ENCODE data around the gene TBL3. TPM values are rescaled to one million over a fixed set of nuclear protein-coding genes. Genes with fewer than 3 reads are reported as not detected.

The TBL3 gene
- total RNA-seq, 1 donor from 2014 or later = 30.7 TPM

DNA sequence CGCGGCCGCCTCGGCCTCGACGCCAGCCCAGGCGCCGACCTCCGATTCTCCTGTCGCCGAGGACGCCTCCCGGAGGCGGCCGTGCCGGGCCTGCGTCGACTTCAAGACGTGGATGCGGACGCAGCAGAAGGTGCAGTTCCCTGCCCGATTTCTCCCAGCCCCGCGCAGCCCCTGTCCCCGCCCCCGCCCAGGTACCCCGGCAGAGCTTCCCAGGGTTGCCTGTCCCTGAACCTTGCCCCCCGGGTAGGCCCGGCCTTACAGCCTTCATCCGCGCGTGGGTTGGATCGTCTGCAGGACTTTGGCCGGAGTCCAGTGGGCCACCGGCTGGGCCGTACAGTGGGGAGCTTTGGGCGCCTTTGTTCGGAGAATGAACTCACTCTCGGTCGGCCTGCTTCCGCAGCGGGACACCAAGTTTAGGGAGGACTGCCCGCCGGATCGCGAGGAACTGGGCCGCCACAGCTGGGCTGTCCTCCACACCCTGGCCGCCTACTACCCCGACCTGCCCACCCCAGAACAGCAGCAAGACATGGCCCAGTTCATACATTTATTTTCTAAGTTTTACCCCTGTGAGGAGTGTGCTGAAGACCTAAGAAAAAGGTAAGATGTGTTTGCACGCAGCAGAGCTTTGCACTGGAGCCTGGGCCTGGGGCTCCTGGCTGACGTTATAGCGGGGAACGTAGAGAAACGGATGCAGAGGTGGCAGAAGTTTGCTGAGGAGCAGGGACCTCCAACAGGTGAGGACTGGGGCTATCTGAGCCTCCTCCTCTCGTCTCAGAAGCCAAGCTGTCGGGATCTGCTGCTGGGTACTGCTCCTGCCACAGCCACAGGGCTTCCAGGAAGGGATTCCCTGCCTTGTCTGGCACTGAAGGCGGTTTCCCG lies 12.7 kb downstream of the TBL3 start:
- Mint-ChIP-seq H3K9me3 (no peaks in the 10 kb centered on the region), H3K36me3 (peaks cover 10% of the 10 kb centered on the region), H3K27me3 (ENCODE audit: insufficient read depth, low read depth) (peaks cover 33% of the 10 kb centered on the region), H3K27ac (no peak overlapping the region), H3K4me3 (peak overlapping the region; percentile 89), H3K4me1 (peaks cover 30% of the 10 kb centered on the region)
- TF ChIP-seq EZH2phosphoT487 (IDR thresholded peaks at IDR 0.05) (no peak), CTCF (IDR thresholded peaks at IDR 0.05) (no peak), EZH2 (IDR thresholded peaks at IDR 0.05) (no peak)
- peak overlapping the region; percentile 95 for H3K4me3 ChIP-seq
- peak overlapping the region; percentile 93 for H2AFZ ChIP-seq (replicated peaks)
- no peaks in the 10 kb centered on the region for H3K9me3 ChIP-seq (ENCODE audit: low read depth)
- peak; percentile 59 for DNase-seq (ENCODE audit: low spot score)
- peaks cover 35% of the 10 kb centered on the region for H3F3A ChIP-seq (ENCODE audit: low read depth)
- H3K79me2 ChIP-seq (ENCODE audit: low read depth) = peaks cover 14% of the 10 kb centered on the region
- H3K9ac ChIP-seq = peak overlapping the region; percentile 93
- peaks cover 32% of the 10 kb centered on the region for H4K20me1 ChIP-seq (ENCODE audit: low read depth)
- peaks cover 56% of the 10 kb centered on the region for H3K27me3 ChIP-seq
- H3K36me3 ChIP-seq = no peaks in the 10 kb centered on the region
- no peak overlapping the region for H3K27ac ChIP-seq
- peak overlapping the region; percentile 93 for H3K4me2 ChIP-seq
- peaks cover 29% of the 10 kb centered on the region for H3K4me1 ChIP-seq

DNA sequence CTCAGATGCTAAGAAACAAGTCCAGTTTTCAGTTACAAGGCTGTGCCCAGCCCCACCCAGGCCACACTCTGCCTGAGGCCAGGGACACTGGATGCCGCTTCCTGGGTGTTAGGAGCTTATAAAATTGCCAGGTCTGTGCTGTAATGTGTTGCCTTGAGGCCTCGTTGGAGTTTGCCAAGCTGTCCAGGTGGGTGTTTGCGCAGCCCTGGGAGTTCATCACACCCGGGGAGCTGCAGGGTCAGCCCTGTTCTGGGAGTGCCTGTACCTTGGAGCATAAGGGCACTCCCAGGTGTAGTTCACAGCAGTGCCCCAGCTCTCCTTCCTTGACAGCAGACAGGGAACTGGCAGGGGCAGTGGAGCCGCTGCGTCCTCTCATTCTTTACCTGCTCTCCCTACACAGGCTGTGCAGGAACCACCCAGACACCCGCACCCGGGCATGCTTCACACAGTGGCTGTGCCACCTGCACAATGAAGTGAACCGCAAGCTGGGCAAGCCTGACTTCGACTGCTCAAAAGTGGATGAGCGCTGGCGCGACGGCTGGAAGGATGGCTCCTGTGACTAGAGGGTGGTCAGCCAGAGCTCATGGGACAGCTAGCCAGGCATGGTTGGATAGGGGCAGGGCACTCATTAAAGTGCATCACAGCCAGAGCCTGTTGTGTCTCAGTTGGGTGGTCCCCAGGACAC lies 13.8 kb downstream of the TBL3 start:
- Histone ChIP-seq H3K4me3 (peak overlapping the region; percentile 95), H3K4me1 (peaks cover 23% of the 10 kb centered on the region), H4K20me1 (ENCODE audit: low read depth) (peaks cover 24% of the 10 kb centered on the region), H3K9ac (no peak overlapping the region), H3K9me3 (ENCODE audit: low read depth) (no peaks in the 10 kb centered on the region), H3F3A (ENCODE audit: low read depth) (peaks cover 36% of the 10 kb centered on the region), H3K36me3 (no peaks in the 10 kb centered on the region), H3K27me3 (peaks cover 56% of the 10 kb centered on the region), H3K27ac (no peak overlapping the region), H3K79me2 (ENCODE audit: low read depth) (peaks cover 14% of the 10 kb centered on the region), H3K4me2 (peak overlapping the region; percentile 93), H2AFZ (replicated peaks) (no peak overlapping the region)
- Mint-ChIP-seq H3K36me3 (peaks cover 10% of the 10 kb centered on the region), H3K27me3 (ENCODE audit: insufficient read depth, low read depth) (peaks cover 33% of the 10 kb centered on the region), H3K27ac (no peak overlapping the region), H3K4me3 (peak overlapping the region; percentile 89), H3K9me3 (no peaks in the 10 kb centered on the region), H3K4me1 (peaks cover 30% of the 10 kb centered on the region)
- TF ChIP-seq CTCF (IDR thresholded peaks at IDR 0.05) (no peak), EZH2 (IDR thresholded peaks at IDR 0.05) (no peak), EZH2phosphoT487 (IDR thresholded peaks at IDR 0.05) (no peak)
- no peak for DNase-seq (ENCODE audit: low spot score)

- peaks cover 32% of the 10 kb centered on the region for H3K27me3 Mint-ChIP-seq (ENCODE audit: insufficient read depth, low read depth)
- H3K9me3 Mint-ChIP-seq = peaks cover 2% of the 10 kb centered on the region
- H3K4me1 Mint-ChIP-seq = peaks cover 32% of the 10 kb centered on the region
Observed at GRCh38 chr16:1987198-1987597, 15.3 kb downstream of the TBL3 start.

More at GRCh38 chr16:1987198-1987597, 15.3 kb downstream of the TBL3 start:
- Histone ChIP-seq H3K9ac (no peak overlapping the region), H3K4me3 (no peak overlapping the region), H3K27me3 (peaks cover 56% of the 10 kb centered on the region), H3K36me3 (no peaks in the 10 kb centered on the region), H3K4me2 (no peak overlapping the region), H2AFZ (replicated peaks) (no peak overlapping the region), H4K20me1 (ENCODE audit: low read depth) (peaks cover 27% of the 10 kb centered on the region), H3K79me2 (ENCODE audit: low read depth) (peaks cover 14% of the 10 kb centered on the region), H3K4me1 (peaks cover 17% of the 10 kb centered on the region), H3K27ac (no peak overlapping the region), H3F3A (ENCODE audit: low read depth) (peaks cover 46% of the 10 kb centered on the region), H3K9me3 (ENCODE audit: low read depth) (no peaks in the 10 kb centered on the region)
- no peak for TF ChIP-seq EZH2 (IDR thresholded peaks at IDR 0.05)
- TF ChIP-seq CTCF (IDR thresholded peaks at IDR 0.05) = no peak
- peaks cover 10% of the 10 kb centered on the region for H3K36me3 Mint-ChIP-seq
- H3K4me3 Mint-ChIP-seq = peak overlapping the region; percentile 70
- no peak for DNase-seq (ENCODE audit: low spot score)
- no peak overlapping the region for H3K27ac Mint-ChIP-seq
